ENCODE measurements around the gene SERAC1. TPM values are rescaled to one million over a fixed set of nuclear protein-coding genes. Genes with fewer than 3 reads are reported as not detected.

The SERAC1 gene
- total RNA-seq, 2 experiments from 2014 or later, result 5.2 to 5.7 TPM

GRCh38 chr6:158086504-158087223, 81.4 kb downstream of the SERAC1 start:
- Mint-ChIP-seq H3K4me3 (no peak overlapping the region), H3K27me3 (ENCODE audit: low read depth) (no peaks in the 10 kb centered on the region), H3K27ac (peak overlapping the region; percentile 77), H3K4me1 (ENCODE audit: low read depth) (peaks cover 22% of the 10 kb centered on the region), H3K9me3 (ENCODE audit: insufficient read depth) (no peaks in the 10 kb centered on the region), H3K36me3 (ENCODE audit: low read depth) (peaks cover 75% of the 10 kb centered on the region)
- CTCF ChIA-PET, result interaction anchor here (0.8 to 4.0 kb wide), 7 partner anchors 13 to 213 kb away, joined by 3 to 32 read pairs (median 4); no protein-coding TSS in a partner anchor
- DNase-seq (peak; percentile 41), ATAC-seq (peak; percentile 91)
- POLR2A ChIA-PET, result interaction anchor here (0.6 to 1.3 kb wide), 5 partner anchors 9 to 558 kb away, joined by 3 to 6 read pairs (median 3); partner anchors contain the start of gene DYNLT1

DNA sequence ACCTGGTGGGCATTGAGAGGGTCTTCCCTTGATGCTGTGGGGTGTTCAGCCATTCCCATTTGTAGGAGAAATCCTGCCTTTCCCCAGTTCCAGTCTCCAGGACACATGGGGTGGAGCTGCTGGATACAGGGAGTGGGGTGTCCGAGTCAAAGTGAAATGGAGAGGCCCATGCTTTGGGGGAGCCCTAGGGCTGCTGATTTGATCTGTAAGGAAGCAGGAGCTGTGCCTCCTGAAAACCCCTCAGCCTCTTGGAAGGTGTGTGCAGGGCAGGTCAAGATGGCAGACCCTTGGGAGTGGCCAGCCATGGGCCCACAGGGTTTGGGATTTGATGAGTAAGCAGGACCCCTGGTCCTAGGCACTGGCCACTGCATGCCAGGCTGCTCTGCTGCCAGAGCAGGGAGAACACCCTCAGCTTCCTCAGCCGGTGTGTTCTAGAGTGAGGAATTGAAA, 82.0 kb downstream of the SERAC1 start:
- Mint-ChIP-seq H3K27ac (peak overlapping the region; percentile 77), H3K36me3 (ENCODE audit: low read depth) (peaks cover 75% of the 10 kb centered on the region), H3K27me3 (ENCODE audit: low read depth) (no peaks in the 10 kb centered on the region), H3K4me1 (ENCODE audit: low read depth) (peaks cover 22% of the 10 kb centered on the region), H3K9me3 (ENCODE audit: insufficient read depth) (no peaks in the 10 kb centered on the region), H3K4me3 (no peak overlapping the region)
- ChIA-PET CTCF (interaction anchor here (0.8 to 4.0 kb wide), 7 partner anchors 12 to 212 kb away, joined by 3 to 32 read pairs (median 4); no protein-coding TSS in a partner anchor), POLR2A (interaction anchor here (0.6 to 1.3 kb wide), 4 partner anchors 9 to 558 kb away, joined by 3 to 4 read pairs (median 3); partner anchors contain the start of gene DYNLT1)
- no peak for ATAC-seq
- no peak for DNase-seq

GRCh38 chr6:158085261-158086053, 82.6 kb downstream of the SERAC1 start:
- Mint-ChIP-seq H3K27me3 (ENCODE audit: low read depth) (no peaks in the 10 kb centered on the region), H3K4me1 (ENCODE audit: low read depth) (peaks cover 22% of the 10 kb centered on the region), H3K36me3 (ENCODE audit: low read depth) (peaks cover 80% of the 10 kb centered on the region), H3K27ac (peak overlapping the region; percentile 69), H3K4me3 (no peak overlapping the region), H3K9me3 (ENCODE audit: insufficient read depth) (no peaks in the 10 kb centered on the region)
- CTCF ChIA-PET, result interaction anchor here (0.6 to 4.0 kb wide), 9 partner anchors 12 to 463 kb away, joined by 3 to 32 read pairs (median 4); no protein-coding TSS in a partner anchor
- DNase-seq, result no peak
- no peak for ATAC-seq
- POLR2A ChIA-PET, result interaction anchor here (0.6 to 0.8 kb wide), 2 partner anchors 8 to 176 kb away, joined by 3 read pairs; no protein-coding TSS in a partner anchor

GRCh38 chr6:158083455-158084325, 84.4 kb downstream of the SERAC1 start:
- POLR2A ChIA-PET, result no interaction called here
- ATAC-seq (no peak), DNase-seq (no peak)
- Mint-ChIP-seq H3K27me3 (ENCODE audit: low read depth) (no peaks in the 10 kb centered on the region), H3K9me3 (ENCODE audit: insufficient read depth) (no peaks in the 10 kb centered on the region), H3K36me3 (ENCODE audit: low read depth) (peaks cover 69% of the 10 kb centered on the region), H3K4me3 (no peak overlapping the region), H3K27ac (no peak overlapping the region), H3K4me1 (ENCODE audit: low read depth) (peaks cover 22% of the 10 kb centered on the region)
- CTCF ChIA-PET, result interaction anchor here (4.0 kb wide), 1 partner anchor 10 kb away, joined by 32 read pairs; no protein-coding TSS in a partner anchor

DNA sequence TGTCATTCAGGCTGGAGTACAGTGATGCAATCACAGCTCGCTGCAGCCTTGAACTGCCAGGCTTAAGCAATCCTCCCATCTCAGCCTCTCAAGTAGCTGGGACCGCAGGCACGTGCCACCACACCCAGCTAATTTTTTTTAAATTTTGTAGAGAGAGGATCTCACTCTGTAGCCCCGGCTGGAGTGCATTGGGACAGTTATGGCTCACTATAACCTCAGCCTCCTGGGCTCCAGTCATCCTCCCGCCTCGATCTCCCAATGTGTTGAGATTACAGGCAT, 86.5 kb downstream of the SERAC1 start:
- ChIA-PET CTCF (interaction anchor here (2.3 kb wide), 1 partner anchor 9 kb away, joined by 10 read pairs; no protein-coding TSS in a partner anchor), POLR2A (no interaction called here)
- Mint-ChIP-seq H3K27me3 (ENCODE audit: low read depth) (no peaks in the 10 kb centered on the region), H3K36me3 (ENCODE audit: low read depth) (peaks cover 64% of the 10 kb centered on the region), H3K27ac (no peak overlapping the region), H3K9me3 (ENCODE audit: insufficient read depth) (no peaks in the 10 kb centered on the region), H3K4me1 (ENCODE audit: low read depth) (peaks cover 12% of the 10 kb centered on the region), H3K4me3 (no peak overlapping the region)
- no peak for DNase-seq
- no peak for ATAC-seq

- Mint-ChIP-seq H3K27ac (no peak overlapping the region), H3K36me3 (ENCODE audit: low read depth) (peaks cover 65% of the 10 kb centered on the region), H3K4me3 (no peak overlapping the region), H3K4me1 (ENCODE audit: low read depth) (peaks cover 7% of the 10 kb centered on the region), H3K9me3 (ENCODE audit: insufficient read depth) (no peaks in the 10 kb centered on the region), H3K27me3 (ENCODE audit: low read depth) (no peaks in the 10 kb centered on the region)
- CTCF ChIA-PET, result interaction anchor here (2.3 kb wide), 1 partner anchor 9 kb away, joined by 10 read pairs; no protein-coding TSS in a partner anchor
- DNase-seq (no peak), ATAC-seq (no peak)
- POLR2A ChIA-PET, result no interaction called here
These were observed 87.0 kb downstream of the SERAC1 start for GRCh38 chr6:158080849-158081656.

DNA sequence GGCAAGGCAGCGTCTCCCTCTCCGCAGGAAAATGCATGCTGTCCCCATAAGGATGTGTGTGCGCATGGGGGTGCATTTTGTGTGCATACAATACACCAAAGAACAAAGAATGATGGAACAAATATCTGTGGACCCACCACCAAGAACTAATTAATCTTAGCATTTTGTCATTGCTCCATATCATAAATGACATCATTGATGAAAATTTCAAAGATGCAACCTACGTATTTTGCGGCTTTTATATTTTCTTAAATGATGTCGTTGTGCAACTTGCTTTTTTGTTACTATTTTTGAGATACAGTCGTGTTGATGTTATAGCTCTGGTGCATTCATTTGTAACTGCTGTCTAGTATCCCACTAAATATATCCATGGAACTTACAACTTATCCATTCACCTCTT, 89.7 kb downstream of the SERAC1 start:
- CTCF ChIA-PET, result no interaction called here
- H3K9me3 Mint-ChIP-seq (ENCODE audit: insufficient read depth), result no peaks in the 10 kb centered on the region
- peaks cover 57% of the 10 kb centered on the region for H3K36me3 Mint-ChIP-seq (ENCODE audit: low read depth)
- DNase-seq, result no peak
- ATAC-seq, result no peak
- H3K27ac Mint-ChIP-seq, result no peak overlapping the region
- no peak overlapping the region for H3K4me3 Mint-ChIP-seq
- POLR2A ChIA-PET, result no interaction called here
- H3K27me3 Mint-ChIP-seq (ENCODE audit: low read depth), result no peaks in the 10 kb centered on the region
- peaks cover 2% of the 10 kb centered on the region for H3K4me1 Mint-ChIP-seq (ENCODE audit: low read depth)

GRCh38 chr6:158077676-158078075, 90.4 kb downstream of the SERAC1 start:
- H3K27me3 Mint-ChIP-seq (ENCODE audit: low read depth), result no peaks in the 10 kb centered on the region
- H3K36me3 Mint-ChIP-seq (ENCODE audit: low read depth), result peaks cover 50% of the 10 kb centered on the region
- POLR2A ChIA-PET, result interaction anchor here (0.8 to 1.1 kb wide), 2 partner anchors 8 to 11 kb away, joined by 3 read pairs; no protein-coding TSS in a partner anchor

GRCh38 chr6:158076548-158076947, 91.5 kb downstream of the SERAC1 start:
- CTCF ChIA-PET, result no interaction called here
- no peak overlapping the region for H3K4me3 Mint-ChIP-seq
- ATAC-seq (no peak), DNase-seq (no peak)
- no peaks in the 10 kb centered on the region for H3K27me3 Mint-ChIP-seq (ENCODE audit: low read depth)
- no peak overlapping the region for H3K27ac Mint-ChIP-seq
- no peaks in the 10 kb centered on the region for H3K9me3 Mint-ChIP-seq (ENCODE audit: insufficient read depth)
- H3K4me1 Mint-ChIP-seq (ENCODE audit: low read depth), result peaks cover 13% of the 10 kb centered on the region
- peaks cover 54% of the 10 kb centered on the region for H3K36me3 Mint-ChIP-seq (ENCODE audit: low read depth)
- POLR2A ChIA-PET, result no interaction called here

More at GRCh38 chr6:158077676-158078075, 90.4 kb downstream of the SERAC1 start:
- Mint-ChIP-seq H3K9me3 (ENCODE audit: insufficient read depth) (no peaks in the 10 kb centered on the region), H3K4me1 (ENCODE audit: low read depth) (peaks cover 2% of the 10 kb centered on the region), H3K27ac (no peak overlapping the region), H3K4me3 (no peak overlapping the region)
- DNase-seq (no peak), ATAC-seq (no peak)
- CTCF ChIA-PET, result no interaction called here

DNA sequence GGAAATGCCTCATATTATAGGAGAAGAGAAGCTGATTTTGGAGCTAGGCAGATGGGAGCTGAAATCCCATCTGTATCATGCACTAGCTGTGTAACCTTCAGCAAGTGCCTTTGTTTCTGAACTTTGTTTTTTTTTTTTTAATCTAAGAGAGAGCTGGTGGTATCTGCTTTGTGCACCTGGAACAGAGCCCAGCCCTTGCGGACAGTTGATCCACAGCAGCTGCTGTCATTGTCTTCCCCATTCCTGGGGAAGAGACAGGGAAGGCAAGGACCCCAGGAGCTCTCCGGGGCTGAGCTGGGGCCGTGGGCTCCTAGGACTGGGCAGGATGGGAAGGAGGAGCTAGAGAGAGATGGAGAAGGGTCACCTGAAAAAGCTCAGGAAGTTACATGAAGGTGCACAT, 94.3 kb downstream of the SERAC1 start:
- no peaks in the 10 kb centered on the region for H3K27me3 Mint-ChIP-seq (ENCODE audit: low read depth)
- POLR2A ChIA-PET, result interaction anchor here (0.9 to 2.4 kb wide), 3 partner anchors 9 to 47 kb away, joined by 3 to 9 read pairs (median 3); no protein-coding TSS in a partner anchor
- H3K27ac Mint-ChIP-seq, result no peak overlapping the region
- CTCF ChIA-PET, result interaction anchor here (1.2 to 4.9 kb wide), 7 partner anchors 11 to 59 kb away, joined by 4 to 32 read pairs (median 24); no protein-coding TSS in a partner anchor
- H3K4me1 Mint-ChIP-seq (ENCODE audit: low read depth), result peaks cover 25% of the 10 kb centered on the region
- ATAC-seq, result no peak
- H3K4me3 Mint-ChIP-seq, result no peak overlapping the region
- H3K9me3 Mint-ChIP-seq (ENCODE audit: insufficient read depth), result no peaks in the 10 kb centered on the region
- DNase-seq, result no peak
- peaks cover 64% of the 10 kb centered on the region for H3K36me3 Mint-ChIP-seq (ENCODE audit: low read depth)
